LoVo (cell line): ENCODE data around the gene ANXA8L1.
A peak's percentile ranks its signal among the peaks of the same experiment; 100 is the strongest.
"Not testable (repeated sequence)": the region's sequence is repeated elsewhere in the genome, so short reads cannot be mapped to it uniquely, and the experiment has no call there.

Source experiments
- DNase-seq: peaks from one replicate; pipeline ENCODE4 v3.0.0-alpha.2; 2016; ENCODE audit warnings: low spot score

Gene ANXA8L1

GRCh38 chr10:46397767-46398166 is 22.2 kb downstream of the ANXA8L1 start:
- DNase-seq = not testable (repeated sequence)

DNA sequence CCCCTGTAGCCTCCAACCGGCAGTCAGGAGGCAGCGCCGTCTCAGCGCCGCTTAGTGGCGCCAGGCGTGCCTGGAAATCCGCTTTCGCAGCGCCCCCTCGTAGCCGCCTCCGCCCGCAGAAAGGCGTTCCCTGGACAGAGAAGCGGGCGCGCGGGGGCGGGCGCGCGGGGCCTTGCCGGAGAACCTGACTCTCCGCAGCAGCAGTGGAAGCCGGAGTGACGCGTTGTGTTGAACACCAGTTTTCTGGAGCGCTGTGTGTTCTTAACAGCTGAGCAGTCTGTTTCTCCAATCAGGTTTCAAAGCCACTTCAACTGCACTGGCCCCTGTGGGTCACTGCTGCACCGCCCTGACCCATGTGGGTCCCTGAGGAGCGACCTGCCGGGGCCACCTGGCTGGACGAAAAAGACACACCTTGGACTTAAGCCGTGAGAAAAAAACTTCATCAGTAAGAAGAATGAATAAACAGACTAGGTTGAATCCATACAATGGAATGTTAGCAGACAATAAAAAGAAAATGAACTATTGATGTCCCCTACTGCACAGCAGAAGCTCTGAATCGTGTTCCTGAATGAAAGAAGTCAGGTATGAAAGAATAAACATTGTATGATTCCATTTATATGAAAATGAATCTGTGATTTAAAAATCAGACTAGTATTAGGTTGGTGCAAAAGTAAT is 22.8 kb downstream of the ANXA8L1 start:
- DNase-seq = peak; percentile 2

GRCh38 chr10:46409556-46409955 is 34.0 kb downstream of the ANXA8L1 start:
- DNase-seq = not testable (repeated sequence)

- not testable (repeated sequence) for DNase-seq
Measured at GRCh38 chr10:46411123-46411522, 35.5 kb downstream of the ANXA8L1 start.

DNA sequence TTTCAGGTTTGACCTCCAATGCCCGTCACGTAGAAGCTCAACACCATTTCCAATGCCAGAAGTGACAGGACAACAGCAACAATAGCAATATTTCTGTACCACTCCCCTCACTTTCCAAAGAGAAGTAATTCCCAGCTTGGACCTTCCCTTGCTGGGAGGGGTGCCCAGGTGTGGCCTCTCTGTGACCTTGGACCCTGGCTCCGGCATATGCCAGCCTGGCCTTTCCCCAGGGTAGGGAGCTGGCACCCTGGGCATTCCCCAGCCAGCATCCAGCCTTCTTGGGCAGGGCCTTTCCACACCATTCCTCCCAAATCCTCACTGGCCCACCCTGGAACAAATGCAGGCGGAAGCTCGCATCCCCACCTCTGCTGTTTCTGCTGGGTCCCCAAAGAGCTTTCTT is 37.1 kb downstream of the ANXA8L1 start:
- not testable (repeated sequence) for DNase-seq

DNA sequence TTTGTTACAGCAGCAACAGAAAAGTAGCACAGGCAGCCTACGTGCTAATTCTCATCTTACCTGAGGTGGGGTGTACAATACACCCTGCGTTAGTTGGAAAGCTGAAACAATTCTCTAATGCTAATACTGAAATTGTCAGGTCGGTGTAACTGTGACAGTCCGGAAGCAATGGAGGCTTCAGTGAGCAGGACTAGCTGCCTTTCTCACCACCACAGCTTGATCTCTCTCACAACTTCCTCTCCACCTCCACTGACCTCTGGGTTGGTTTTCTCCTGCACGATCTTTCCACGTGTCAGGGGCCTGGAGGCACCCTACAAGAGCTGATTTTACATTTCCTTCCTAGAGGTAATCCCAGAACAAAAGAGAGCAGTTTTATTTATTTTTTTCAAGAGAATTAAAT is 39.7 kb downstream of the ANXA8L1 start:
- DNase-seq = not testable (repeated sequence)

DNA sequence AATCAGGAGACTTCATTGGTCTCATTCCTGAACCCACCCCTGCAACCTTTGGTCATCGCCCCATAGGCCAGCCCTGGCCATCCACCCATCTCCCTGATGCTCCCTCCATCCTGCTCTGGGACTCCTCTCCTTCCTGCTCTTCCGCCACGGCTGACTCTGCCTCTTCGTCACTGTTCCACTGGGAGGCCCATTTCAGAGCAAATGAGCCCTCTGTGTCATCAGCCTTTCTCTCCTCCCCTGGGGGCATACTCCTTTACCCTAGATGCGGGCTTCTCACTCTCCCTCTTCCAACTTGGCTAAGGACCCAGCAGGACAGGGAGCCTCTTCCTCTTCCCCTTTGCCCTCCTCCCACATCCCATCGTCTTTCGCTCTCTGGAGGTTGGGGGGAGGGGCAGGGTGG is 42.7 kb downstream of the ANXA8L1 start:
- not testable (repeated sequence) for DNase-seq

- not testable (repeated sequence) for DNase-seq
Measured at GRCh38 chr10:46419570-46420379, 44.2 kb downstream of the ANXA8L1 start.

DNA sequence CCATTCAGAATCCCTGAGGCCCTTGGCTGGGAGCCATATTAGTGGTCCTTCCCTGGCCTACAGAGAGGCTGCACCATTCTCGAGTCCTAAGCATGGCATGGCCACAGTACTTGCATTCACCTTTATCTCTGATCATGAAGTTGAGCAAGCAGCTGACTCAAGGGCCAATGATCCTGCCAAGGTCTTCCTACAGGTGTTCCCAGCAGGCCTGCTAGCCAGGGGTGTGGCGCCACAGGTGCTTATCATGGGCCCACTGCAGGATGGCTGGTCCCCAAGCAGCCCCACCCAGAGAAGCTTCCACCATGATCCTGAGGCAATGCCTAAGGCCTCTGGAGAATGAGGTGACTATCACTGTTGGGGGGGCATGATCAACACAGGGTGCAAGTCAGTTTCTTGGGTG is 48.0 kb downstream of the ANXA8L1 start:
- DNase-seq = not testable (repeated sequence)

DNA sequence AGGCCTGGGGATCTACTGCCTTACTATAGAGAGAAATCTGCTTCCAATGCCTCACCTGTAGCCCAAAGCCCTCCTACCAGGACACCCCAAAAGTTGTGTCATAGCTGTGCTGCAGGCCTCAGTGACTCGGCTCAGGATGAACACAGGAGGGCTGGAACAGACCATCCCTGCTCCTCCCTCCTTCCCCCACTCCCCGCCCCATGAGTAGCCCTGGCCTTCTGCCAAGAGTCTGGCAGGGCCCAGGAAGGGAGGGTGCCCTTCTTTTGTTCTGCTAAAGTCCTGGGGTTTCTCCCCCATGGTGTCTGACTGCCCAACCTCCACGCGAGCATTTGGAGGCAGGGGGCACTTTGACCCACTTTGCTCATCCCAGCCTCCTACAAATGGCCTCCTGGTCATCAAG is 65.4 kb downstream of the ANXA8L1 start:
- DNase-seq = not testable (repeated sequence)
